Mucosa of descending colon (tissue), 3 donors: Measurements from ENCODE around the gene NAP1L1. TPM values are rescaled to one million over a fixed set of nuclear protein-coding genes. Genes with fewer than 3 reads are reported as not detected.

ENCODE experiments used
- ATAC-seq: fragments of 200-7000 bp; cut with Tn5 transposase; one replicate; pipeline ENCODE4 v1.9.1; 2020; ENCODE audit warnings: mild to moderate bottlenecking, moderate library complexity
- DNase-seq, 3 donors: peaks; one replicate each; pipeline ENCODE4 v3.0.0-alpha.2; 2020
- H3K36me3 ChIP-seq: fragments of 200-600 bp; one replicate; pipeline ENCODE4 v1.8.0; 2021; ENCODE audit warnings: low read depth, mild to moderate bottlenecking
- H3K4me1 ChIP-seq: fragments of 200-600 bp; one replicate; pipeline ENCODE4 v1.8.0; 2021; ENCODE audit warnings: low read depth, mild to moderate bottlenecking
- H3K4me3 ChIP-seq: fragments of 200-600 bp; one replicate; pipeline ENCODE4 v1.8.0; 2021; ENCODE audit warnings: mild to moderate bottlenecking
- H3K9me3 ChIP-seq: fragments of 200-600 bp; one replicate; pipeline ENCODE4 v1.8.0; 2021; ENCODE audit warnings: mild to moderate bottlenecking
- intact Hi-C, 2 donors: fragments of 100-400 bp; cut with DNase I in 1 of 2; cut with micrococcal nuclease in 1 of 2; formaldehyde crosslinking; loops; one replicate each; pipeline versions ENCODE4 v1.11.0 to v1.11.1; 2022; cut with DNase I, micrococcal nuclease
- total RNA-seq, 3 donors: library from RNA; stranded (reverse); fragmentation: NEBNext Ultra II Directional in 2 of 3; extraction: Animal tissue kit (Norgen Biotek cat#: 25700) in 2 of 3; gene quantifications; one replicate each; pipeline versions ENCODE4 v1.2.1 to v1.2.4, GENCODE V29; 2021 to 2023
- TF ChIP-seq, protein P1 (sequence below): fragments of 200-600 bp; IDR thresholded peaks from one replicate; pipeline ENCODE4 v1.8.0; 2022; ENCODE audit warnings: antibody characterized with exemption, mild to moderate bottlenecking
- donor health status: DM: no; HTN: no; CAD: no; lungs with moderate emphysema.
- donor health status: DM: no; HTN: no; CAD: no.
- donor health status: DM: no; HTN: yes; CAD: no.

Gene NAP1L1
- total RNA-seq, 3 donors from 2014 or later = 81.4 to 310 (median 142) TPM

GRCh38 chr12:76064904-76065303 is 19.6 kb downstream of the NAP1L1 start:
- Histone ChIP-seq H3K9me3 (peaks cover 13% of the 10 kb centered on the region), H3K36me3 (no peaks in the 10 kb centered on the region), H3K4me3 (no peak overlapping the region), H3K4me1 (no peaks in the 10 kb centered on the region)
- intact Hi-C loops = no loop called here
- ATAC-seq (no peak), DNase-seq (no peak)
- TF ChIP-seq, protein P1, sequence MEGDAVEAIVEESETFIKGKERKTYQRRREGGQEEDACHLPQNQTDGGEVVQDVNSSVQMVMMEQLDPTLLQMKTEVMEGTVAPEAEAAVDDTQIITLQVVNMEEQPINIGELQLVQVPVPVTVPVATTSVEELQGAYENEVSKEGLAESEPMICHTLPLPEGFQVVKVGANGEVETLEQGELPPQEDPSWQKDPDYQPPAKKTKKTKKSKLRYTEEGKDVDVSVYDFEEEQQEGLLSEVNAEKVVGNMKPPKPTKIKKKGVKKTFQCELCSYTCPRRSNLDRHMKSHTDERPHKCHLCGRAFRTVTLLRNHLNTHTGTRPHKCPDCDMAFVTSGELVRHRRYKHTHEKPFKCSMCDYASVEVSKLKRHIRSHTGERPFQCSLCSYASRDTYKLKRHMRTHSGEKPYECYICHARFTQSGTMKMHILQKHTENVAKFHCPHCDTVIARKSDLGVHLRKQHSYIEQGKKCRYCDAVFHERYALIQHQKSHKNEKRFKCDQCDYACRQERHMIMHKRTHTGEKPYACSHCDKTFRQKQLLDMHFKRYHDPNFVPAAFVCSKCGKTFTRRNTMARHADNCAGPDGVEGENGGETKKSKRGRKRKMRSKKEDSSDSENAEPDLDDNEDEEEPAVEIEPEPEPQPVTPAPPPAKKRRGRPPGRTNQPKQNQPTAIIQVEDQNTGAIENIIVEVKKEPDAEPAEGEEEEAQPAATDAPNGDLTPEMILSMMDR = no peak

GRCh38 chr12:76060111-76060510 is 24.4 kb downstream of the NAP1L1 start:
- Histone ChIP-seq H3K4me3 (no peak overlapping the region), H3K4me1 (no peaks in the 10 kb centered on the region), H3K9me3 (peaks cover 9% of the 10 kb centered on the region), H3K36me3 (no peaks in the 10 kb centered on the region)
- intact Hi-C loops = no loop called here
- TF ChIP-seq, protein P1 = no peak
- no peak for DNase-seq
- no peak for ATAC-seq

DNA sequence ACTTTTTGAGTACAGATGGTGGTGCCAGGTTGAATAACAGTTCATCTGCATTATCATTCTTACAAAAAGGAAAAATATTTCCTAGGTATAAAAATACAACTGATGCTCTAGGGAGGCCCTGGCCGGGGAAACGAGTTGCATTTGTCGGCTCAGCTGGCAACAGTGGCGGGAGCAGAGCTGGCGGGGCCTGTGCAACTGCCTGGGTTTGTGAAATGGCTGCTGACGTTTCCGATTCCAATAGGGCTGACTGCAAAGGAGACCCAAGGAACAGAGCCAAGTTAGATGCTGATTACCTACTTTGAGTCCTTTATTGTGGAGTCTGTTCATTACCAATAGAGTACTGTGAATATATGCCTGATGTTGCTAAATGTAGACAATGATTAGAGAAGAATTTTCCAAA is 27.2 kb downstream of the NAP1L1 start:
- TF ChIP-seq, protein P1 = no peak
- DNase-seq = no peak
- intact Hi-C loops = no loop called here
- Histone ChIP-seq H3K36me3 (no peaks in the 10 kb centered on the region), H3K9me3 (no peaks in the 10 kb centered on the region), H3K4me1 (no peaks in the 10 kb centered on the region), H3K4me3 (no peak overlapping the region)
- ATAC-seq = no peak

- intact Hi-C loops = no loop called here
- no peak overlapping the region for H3K4me3 ChIP-seq
- H3K4me1 ChIP-seq = no peaks in the 10 kb centered on the region
- TF ChIP-seq, protein P1 = no peak
- DNase-seq (no peak), ATAC-seq (no peak)
- no peaks in the 10 kb centered on the region for H3K36me3 ChIP-seq
- H3K9me3 ChIP-seq = no peaks in the 10 kb centered on the region
Observed at GRCh38 chr12:76055393-76055792, 29.1 kb downstream of the NAP1L1 start.

DNA sequence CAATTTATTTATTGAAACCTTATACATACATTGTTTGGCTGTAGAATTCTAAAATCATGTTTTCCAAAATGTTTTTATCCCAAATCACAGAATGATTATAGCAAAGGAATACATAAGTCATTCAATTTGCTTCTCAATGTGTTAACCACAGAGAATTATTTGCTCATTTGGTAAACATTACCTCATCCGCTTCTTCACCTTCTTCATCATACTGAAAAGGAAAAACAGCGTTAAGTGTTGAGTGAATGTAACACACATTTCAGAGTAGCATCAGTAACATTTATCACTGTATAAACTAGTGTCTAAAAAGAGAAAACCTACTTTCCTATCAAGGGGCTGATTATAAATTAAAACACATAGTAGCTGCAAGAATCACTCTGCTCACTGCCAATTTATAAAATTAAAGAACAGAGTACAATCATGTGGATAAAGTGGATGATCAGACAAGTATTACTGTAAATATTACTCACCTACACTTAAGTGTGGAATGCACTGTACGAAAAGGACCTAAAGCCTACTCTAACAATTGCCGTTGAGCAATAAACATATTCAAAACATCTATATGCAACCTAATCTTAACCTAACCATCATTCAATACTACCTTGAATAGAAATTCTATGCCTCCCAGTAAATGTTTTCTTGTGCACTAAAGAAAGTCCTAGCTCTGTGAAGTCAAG is 34.8 kb downstream of the NAP1L1 start:
- H3K4me3 ChIP-seq = no peak overlapping the region
- no peaks in the 10 kb centered on the region for H3K4me1 ChIP-seq
- ATAC-seq (no peak), DNase-seq (no peak)
- H3K36me3 ChIP-seq = no peaks in the 10 kb centered on the region
- H3K9me3 ChIP-seq = no peaks in the 10 kb centered on the region
- intact Hi-C loops = no loop called here
- TF ChIP-seq, protein P1 = no peak

- ATAC-seq = no peak
- Histone ChIP-seq H3K4me3 (no peak overlapping the region), H3K9me3 (no peaks in the 10 kb centered on the region), H3K36me3 (no peaks in the 10 kb centered on the region), H3K4me1 (no peaks in the 10 kb centered on the region)
- no peak for DNase-seq
- TF ChIP-seq, protein P1 = no peak
- intact Hi-C loops = no loop called here
Observed at GRCh38 chr12:76047742-76048141, 36.7 kb downstream of the NAP1L1 start.
